Activated CD4-positive, alpha-beta T cell treated with anti-CD3 and anti-CD28 coated beads for 36 hours (primary cell): Measurements from ENCODE around the gene UNC13C. TPM values are rescaled to one million over a fixed set of nuclear protein-coding genes. Genes with fewer than 3 reads are reported as not detected.

Source experiments
- ATAC-seq: fragments of 200-7000 bp; cut with Tn5 transposase; one replicate; pipeline ENCODE4 v1.10.0; 2021; ENCODE audit warnings: mild to moderate bottlenecking, moderate library complexity
- CTCF ChIA-PET: fragments of 350-600 bp; sonication (Branson Sonifier 250); formaldehyde crosslinking; loops from one replicate; lab custom pipeline; 2021; ENCODE audit warnings: antibody characterized with exemption; lab: Charles Lee
- POLR2A ChIA-PET: fragments of 350-600 bp; sonication (Branson Sonifier 250); formaldehyde crosslinking; loops from one replicate; lab custom pipeline; 2021; ENCODE audit warnings: antibody characterized with exemption, inconsistent platforms; lab: Charles Lee
- DNase-seq: peaks from one replicate; pipeline ENCODE4 v3.0.0-alpha.2; 2020
- H3K27ac Mint-ChIP-seq: one replicate; pipeline ENCODE4 v1.8.0; 2021; ENCODE audit warnings: mixed read lengths
- H3K27me3 Mint-ChIP-seq: one replicate; pipeline ENCODE4 v1.8.0; 2021; ENCODE audit warnings: mixed read lengths
- H3K36me3 Mint-ChIP-seq: one replicate; pipeline ENCODE4 v1.8.0; 2021; ENCODE audit warnings: low read depth, mixed read lengths
- H3K4me1 Mint-ChIP-seq: one replicate; pipeline ENCODE4 v1.8.0; 2021; ENCODE audit warnings: mixed read lengths
- H3K4me3 Mint-ChIP-seq: one replicate; pipeline ENCODE4 v1.8.0; 2021; ENCODE audit warnings: mild to moderate bottlenecking, moderate library complexity, mixed read lengths
- H3K9me3 Mint-ChIP-seq: one replicate; pipeline ENCODE4 v1.8.0; 2021; ENCODE audit warnings: low read depth, mixed read lengths
- intact Hi-C, 2 experiments: fragments of 100-400 bp; cut with DNase I in 1 of 2; cut with micrococcal nuclease in 1 of 2; formaldehyde crosslinking; loops; one replicate each; pipeline versions ENCODE4 v1.14.2 to v1.15.1; 2022 to 2024; cut with DNase I, micrococcal nuclease
- total RNA-seq, 2 experiments: library from RNA; stranded (reverse); gene quantifications; one replicate each; pipeline ENCODE4 v1.2.3, GENCODE V29; 2021

The UNC13C gene
- total RNA-seq, 2 experiments from 2014 or later: not detected

DNA sequence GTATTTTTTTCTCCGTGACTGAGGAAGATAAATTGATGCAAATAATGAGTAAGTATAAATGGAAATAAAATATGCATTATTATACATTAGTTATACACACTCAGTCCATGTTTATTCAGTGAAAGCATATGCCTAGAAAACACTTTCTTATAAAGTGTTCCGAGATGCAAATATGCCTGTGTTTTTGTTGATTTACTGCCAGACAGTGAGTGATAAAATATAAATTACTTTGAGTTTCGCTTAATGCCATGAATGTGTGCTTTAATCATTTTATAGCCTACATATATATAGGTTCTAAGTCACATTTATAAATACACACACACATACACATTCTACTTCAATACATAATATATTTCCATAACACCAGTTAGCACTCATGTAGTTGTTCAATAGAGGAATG, 569.2 kb downstream of the UNC13C start:
- no peaks in the 10 kb centered on the region for H3K27me3 Mint-ChIP-seq
- peaks cover 6% of the 10 kb centered on the region for H3K9me3 Mint-ChIP-seq
- intact Hi-C loops: no loop called here
- DNase-seq: no peak
- H3K36me3 Mint-ChIP-seq: no peaks in the 10 kb centered on the region
- ChIA-PET CTCF (no interaction called here), POLR2A (no interaction called here)
- no peak overlapping the region for H3K4me3 Mint-ChIP-seq
- H3K4me1 Mint-ChIP-seq: no peaks in the 10 kb centered on the region
- H3K27ac Mint-ChIP-seq: no peak overlapping the region
- ATAC-seq: no peak

DNA sequence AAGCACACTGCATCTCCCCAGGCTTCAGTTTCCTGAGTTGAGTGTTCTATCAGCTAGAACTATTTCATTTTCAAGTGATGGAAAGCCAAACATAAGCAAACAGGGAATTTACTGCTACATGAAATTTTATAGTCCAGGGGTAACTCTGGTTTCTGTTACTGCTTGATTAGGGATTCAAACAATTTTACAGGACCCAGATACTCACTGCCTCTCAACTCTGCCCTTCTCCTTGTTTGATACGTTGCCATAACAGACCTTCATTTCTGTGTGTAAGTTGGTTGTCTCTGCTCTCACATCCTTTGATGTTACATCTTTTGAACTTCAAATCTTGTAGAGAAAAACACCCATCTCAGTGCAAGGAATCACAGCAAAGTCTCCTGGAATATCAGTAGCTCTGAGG, 572.7 kb downstream of the UNC13C start:
- POLR2A ChIA-PET: no interaction called here
- Mint-ChIP-seq H3K9me3 (no peaks in the 10 kb centered on the region), H3K36me3 (no peaks in the 10 kb centered on the region), H3K4me3 (no peak overlapping the region), H3K27ac (no peak overlapping the region), H3K27me3 (no peaks in the 10 kb centered on the region), H3K4me1 (no peaks in the 10 kb centered on the region)
- intact Hi-C loops: no loop called here
- ATAC-seq (no peak), DNase-seq (no peak)
- CTCF ChIA-PET: no interaction called here

DNA sequence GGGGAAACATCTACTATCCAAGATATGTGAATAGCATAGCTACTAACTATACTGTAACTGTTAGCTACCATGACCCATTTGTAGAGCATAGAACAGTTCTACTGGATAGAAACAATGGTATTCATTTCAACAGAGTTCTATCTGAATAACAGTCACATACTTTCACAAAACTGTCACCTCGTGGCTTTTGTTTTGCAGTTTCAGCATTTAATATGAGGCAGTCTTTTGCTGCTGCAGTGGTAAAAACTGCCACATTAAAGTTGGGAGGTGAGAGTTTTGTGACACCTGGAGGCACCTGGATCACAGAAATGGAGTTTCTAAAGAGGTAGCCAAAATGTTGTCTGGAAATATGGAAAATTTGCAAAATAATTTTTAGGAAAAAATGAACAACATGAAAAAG, 578.0 kb downstream of the UNC13C start:
- POLR2A ChIA-PET: no interaction called here
- intact Hi-C loops: no loop called here
- no peak overlapping the region for H3K27ac Mint-ChIP-seq
- H3K36me3 Mint-ChIP-seq: no peaks in the 10 kb centered on the region
- no peaks in the 10 kb centered on the region for H3K9me3 Mint-ChIP-seq
- DNase-seq: no peak
- no peak overlapping the region for H3K4me3 Mint-ChIP-seq
- CTCF ChIA-PET: no interaction called here
- no peaks in the 10 kb centered on the region for H3K4me1 Mint-ChIP-seq
- no peak for ATAC-seq
- H3K27me3 Mint-ChIP-seq: peaks cover 3% of the 10 kb centered on the region

DNA sequence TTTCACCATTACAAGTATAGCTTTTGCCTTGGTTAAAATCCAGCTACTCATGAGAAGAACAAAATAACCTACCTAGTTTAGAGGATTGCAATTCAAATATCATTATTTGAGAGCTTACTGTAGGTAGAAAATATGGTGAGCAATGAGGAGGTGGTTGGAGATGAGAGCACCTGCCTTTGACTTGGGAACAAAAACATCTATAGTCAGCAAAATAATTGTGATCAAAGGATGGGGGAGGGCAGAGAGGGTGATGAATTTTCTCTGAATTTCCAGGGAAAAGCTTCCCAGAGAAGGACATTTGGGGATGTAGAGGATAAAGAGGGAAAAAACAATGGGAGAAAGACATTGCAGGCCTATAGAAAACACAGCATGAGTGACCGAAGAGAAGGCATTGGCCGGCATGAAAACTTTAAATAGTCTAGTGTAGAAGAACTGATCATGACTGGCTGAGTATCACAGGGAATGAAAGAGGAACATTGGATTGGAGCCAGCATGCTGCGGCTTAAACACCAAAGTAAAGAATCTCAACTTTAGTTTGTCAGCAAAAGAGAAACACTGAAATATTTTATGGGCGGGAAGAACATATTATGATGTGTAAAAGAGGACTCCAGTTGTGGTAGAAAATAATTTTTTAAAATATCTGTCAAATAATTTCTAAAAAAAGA, 581.3 kb downstream of the UNC13C start:
- Mint-ChIP-seq H3K36me3 (no peaks in the 10 kb centered on the region), H3K4me1 (no peaks in the 10 kb centered on the region), H3K27me3 (peaks cover 3% of the 10 kb centered on the region), H3K27ac (no peak overlapping the region), H3K4me3 (no peak overlapping the region), H3K9me3 (no peaks in the 10 kb centered on the region)
- ATAC-seq: no peak
- DNase-seq: no peak
- ChIA-PET CTCF (interaction anchor here (0.7 kb wide), 1 partner anchor 910 kb away, joined by 3 read pairs; no protein-coding TSS in a partner anchor), POLR2A (no interaction called here)
- intact Hi-C loops: no loop called here

DNA sequence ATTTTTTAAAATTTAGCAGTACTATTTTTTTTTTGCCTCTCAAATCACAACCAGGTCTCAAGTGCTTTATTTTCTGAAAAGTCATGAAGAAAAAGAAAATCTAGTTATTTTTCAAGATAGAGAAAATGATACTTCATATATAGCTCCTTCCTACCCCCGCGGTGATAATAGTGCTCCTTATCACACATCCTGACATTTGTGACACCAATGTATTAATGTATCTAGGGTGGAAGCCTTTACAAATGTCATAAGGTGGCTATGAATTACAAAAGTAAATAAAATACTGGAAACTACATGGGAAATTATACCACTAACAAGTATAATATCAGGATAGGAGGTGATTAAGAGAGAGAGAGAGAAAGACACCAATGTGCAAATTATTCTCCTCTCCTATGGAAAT, 582.2 kb downstream of the UNC13C start:
- Mint-ChIP-seq H3K36me3 (no peaks in the 10 kb centered on the region), H3K27ac (no peak overlapping the region), H3K27me3 (peaks cover 3% of the 10 kb centered on the region), H3K9me3 (no peaks in the 10 kb centered on the region), H3K4me1 (no peaks in the 10 kb centered on the region), H3K4me3 (no peak overlapping the region)
- ATAC-seq (no peak), DNase-seq (no peak)
- CTCF ChIA-PET: interaction anchor here (0.7 kb wide), 1 partner anchor 909 kb away, joined by 3 read pairs; no protein-coding TSS in a partner anchor
- intact Hi-C loops: no loop called here
- POLR2A ChIA-PET: no interaction called here

DNA sequence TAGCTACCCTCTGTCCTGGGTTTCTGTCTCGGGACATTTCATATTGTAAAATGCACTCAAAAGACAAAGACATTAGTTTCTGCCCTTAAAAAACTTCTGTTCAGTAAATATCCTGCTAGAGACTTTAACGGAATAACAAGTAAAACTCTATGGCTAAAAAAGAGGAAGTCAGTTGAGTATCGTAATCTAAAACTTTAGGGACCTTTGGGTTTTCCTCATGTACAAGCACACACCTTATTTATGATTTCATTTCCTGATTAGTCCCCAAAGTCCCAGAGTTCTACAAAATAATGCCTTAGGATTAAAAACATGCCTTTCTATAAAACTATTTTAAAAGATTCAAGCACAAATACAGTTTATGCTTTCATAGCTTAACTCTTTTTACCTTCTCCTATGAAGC, 585.9 kb downstream of the UNC13C start:
- Mint-ChIP-seq H3K9me3 (no peaks in the 10 kb centered on the region), H3K36me3 (no peaks in the 10 kb centered on the region), H3K4me1 (no peaks in the 10 kb centered on the region), H3K4me3 (no peak overlapping the region), H3K27me3 (peaks cover 3% of the 10 kb centered on the region), H3K27ac (no peak overlapping the region)
- intact Hi-C loops: no loop called here
- DNase-seq: no peak
- ATAC-seq: no peak
- ChIA-PET CTCF (no interaction called here), POLR2A (no interaction called here)

DNA sequence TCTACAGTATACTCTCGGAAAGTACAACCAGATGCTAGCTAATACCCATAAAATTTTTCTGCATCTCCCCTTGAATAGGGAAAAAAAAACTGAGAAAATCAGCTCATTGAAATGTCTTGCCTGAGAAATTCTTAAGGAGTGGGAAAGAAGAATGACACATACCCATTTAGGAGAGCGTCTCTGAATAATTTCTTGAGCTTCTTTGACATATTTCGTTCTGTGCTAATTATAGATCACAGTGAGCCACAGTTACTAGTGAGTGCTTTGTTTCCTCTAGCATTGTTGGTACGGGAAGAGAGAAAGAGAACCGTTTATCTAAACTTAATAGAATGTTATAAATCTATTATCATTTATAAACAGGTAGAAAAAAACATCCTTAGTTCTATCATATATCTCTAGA, 588.4 kb downstream of the UNC13C start:
- POLR2A ChIA-PET: no interaction called here
- CTCF ChIA-PET: no interaction called here
- no peaks in the 10 kb centered on the region for H3K27me3 Mint-ChIP-seq

DNA sequence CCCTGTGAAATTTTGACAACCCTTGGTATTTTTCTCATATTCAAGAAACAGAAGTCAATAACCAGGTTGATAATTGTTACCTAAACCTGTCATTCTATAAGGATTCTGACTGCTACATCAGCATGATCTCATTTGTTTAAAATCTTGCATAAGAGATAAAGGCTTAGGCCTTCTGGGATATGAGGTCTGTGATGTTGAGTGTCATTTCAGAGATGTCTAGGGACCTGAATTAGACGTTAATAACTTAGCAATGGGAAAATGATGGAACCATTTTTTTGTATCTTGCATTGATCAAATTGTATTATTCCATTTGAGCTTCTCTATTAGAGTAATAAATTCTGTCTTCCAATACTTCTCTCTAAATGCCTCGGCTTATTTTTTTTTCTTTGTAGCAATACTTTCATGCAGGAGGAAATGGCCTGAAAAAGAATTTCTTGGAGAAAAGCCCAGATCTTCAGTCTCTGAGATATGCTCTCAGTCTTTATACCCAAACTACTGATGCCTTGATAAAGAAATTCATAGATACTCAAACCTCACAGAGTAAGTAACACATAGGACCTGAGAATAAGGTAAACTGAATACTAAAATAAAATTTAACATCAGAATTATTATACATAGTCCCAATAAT, 589.3 kb downstream of the UNC13C start:
- Mint-ChIP-seq H3K27me3 (no peaks in the 10 kb centered on the region), H3K4me1 (no peaks in the 10 kb centered on the region), H3K36me3 (no peaks in the 10 kb centered on the region), H3K27ac (no peak overlapping the region), H3K4me3 (no peak overlapping the region), H3K9me3 (no peaks in the 10 kb centered on the region)
- DNase-seq (no peak), ATAC-seq (no peak)
- CTCF ChIA-PET: no interaction called here
- intact Hi-C loops: no loop called here
- POLR2A ChIA-PET: no interaction called here

More for the DNA sequence above, 588.4 kb downstream of the UNC13C start:
- intact Hi-C loops: no loop called here
- no peak overlapping the region for H3K4me3 Mint-ChIP-seq
- DNase-seq (no peak), ATAC-seq (no peak)
- no peaks in the 10 kb centered on the region for H3K9me3 Mint-ChIP-seq
- no peaks in the 10 kb centered on the region for H3K4me1 Mint-ChIP-seq
- H3K27ac Mint-ChIP-seq: no peak overlapping the region
- no peaks in the 10 kb centered on the region for H3K36me3 Mint-ChIP-seq

DNA sequence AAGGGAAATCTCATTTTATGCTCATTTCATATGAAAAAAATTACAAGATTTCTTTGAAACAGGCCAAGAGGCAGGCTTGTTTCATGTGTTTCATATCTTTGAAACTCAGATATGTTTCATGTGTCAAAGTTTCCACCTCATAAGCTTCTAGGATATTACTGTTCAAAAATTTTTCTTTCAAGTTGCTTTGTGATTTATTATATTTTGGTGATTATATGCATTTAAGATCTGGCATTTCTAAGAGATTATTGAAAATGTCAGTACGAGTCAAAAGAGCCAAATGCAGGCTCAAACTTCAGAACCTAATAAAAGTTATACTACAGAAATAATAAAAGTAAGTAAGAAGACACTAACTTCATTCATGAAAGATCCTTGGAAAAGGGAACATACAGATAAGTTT, 590.1 kb downstream of the UNC13C start:
- no peaks in the 10 kb centered on the region for H3K27me3 Mint-ChIP-seq
- ATAC-seq: no peak
- H3K9me3 Mint-ChIP-seq: no peaks in the 10 kb centered on the region
- H3K4me3 Mint-ChIP-seq: no peak overlapping the region
- intact Hi-C loops: no loop called here
- no peaks in the 10 kb centered on the region for H3K4me1 Mint-ChIP-seq
- no peak overlapping the region for H3K27ac Mint-ChIP-seq
- CTCF ChIA-PET: no interaction called here
- H3K36me3 Mint-ChIP-seq: no peaks in the 10 kb centered on the region
- POLR2A ChIA-PET: no interaction called here
- DNase-seq: no peak

DNA sequence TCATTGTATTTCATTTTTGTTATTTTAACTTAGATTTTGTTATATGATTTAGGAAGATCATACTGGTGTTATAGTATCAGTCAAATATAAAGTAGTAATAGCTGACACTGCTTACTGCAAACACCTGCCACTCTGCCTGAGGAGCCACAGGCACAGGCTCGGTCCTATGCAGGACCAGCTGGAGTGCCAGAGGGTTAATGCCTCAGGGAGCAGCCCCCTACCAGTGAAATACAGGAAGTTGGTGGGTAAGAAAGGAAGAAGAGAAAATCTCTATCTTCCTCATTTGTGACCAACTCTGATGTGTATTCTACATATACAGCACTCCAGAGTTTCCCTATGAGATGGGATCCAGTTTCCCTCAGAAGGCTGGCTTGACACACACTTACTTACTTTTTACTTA, 593.3 kb downstream of the UNC13C start:
- Mint-ChIP-seq H3K27me3 (peaks cover 2% of the 10 kb centered on the region), H3K4me1 (no peaks in the 10 kb centered on the region), H3K27ac (no peak overlapping the region), H3K4me3 (no peak overlapping the region), H3K36me3 (no peaks in the 10 kb centered on the region), H3K9me3 (no peaks in the 10 kb centered on the region)
- ChIA-PET POLR2A (no interaction called here), CTCF (interaction anchor here (1.1 kb wide), 1 partner anchor 22 kb away, joined by 3 read pairs; no protein-coding TSS in a partner anchor)
- DNase-seq: no peak
- intact Hi-C loops: no loop called here
- ATAC-seq: no peak

DNA sequence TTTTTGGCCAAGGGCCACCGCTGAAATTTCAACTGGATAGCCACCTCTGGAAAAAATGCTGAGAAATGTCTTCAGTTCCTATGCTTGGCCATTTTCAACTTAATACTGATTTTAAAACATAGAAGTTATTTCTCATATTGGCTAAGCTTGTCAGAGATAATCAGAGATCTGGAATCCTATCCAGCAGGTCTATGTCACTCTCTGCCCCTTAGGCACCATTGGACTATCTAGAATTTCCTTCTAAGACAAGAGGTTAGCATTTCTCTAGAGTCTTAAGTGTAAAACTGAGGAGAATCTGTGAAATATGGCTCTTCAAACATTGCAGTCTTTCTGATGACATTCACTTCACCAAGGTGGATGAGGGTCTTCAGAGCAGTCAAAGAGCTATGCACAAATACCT, 597.3 kb downstream of the UNC13C start:
- ChIA-PET CTCF (no interaction called here), POLR2A (no interaction called here)
- no peak overlapping the region for H3K27ac Mint-ChIP-seq
- H3K4me3 Mint-ChIP-seq: no peak overlapping the region
- DNase-seq (no peak), ATAC-seq (no peak)
- no peaks in the 10 kb centered on the region for H3K36me3 Mint-ChIP-seq
- H3K27me3 Mint-ChIP-seq: peaks cover 2% of the 10 kb centered on the region
- H3K4me1 Mint-ChIP-seq: no peaks in the 10 kb centered on the region
- no peaks in the 10 kb centered on the region for H3K9me3 Mint-ChIP-seq
- intact Hi-C loops: no loop called here

DNA sequence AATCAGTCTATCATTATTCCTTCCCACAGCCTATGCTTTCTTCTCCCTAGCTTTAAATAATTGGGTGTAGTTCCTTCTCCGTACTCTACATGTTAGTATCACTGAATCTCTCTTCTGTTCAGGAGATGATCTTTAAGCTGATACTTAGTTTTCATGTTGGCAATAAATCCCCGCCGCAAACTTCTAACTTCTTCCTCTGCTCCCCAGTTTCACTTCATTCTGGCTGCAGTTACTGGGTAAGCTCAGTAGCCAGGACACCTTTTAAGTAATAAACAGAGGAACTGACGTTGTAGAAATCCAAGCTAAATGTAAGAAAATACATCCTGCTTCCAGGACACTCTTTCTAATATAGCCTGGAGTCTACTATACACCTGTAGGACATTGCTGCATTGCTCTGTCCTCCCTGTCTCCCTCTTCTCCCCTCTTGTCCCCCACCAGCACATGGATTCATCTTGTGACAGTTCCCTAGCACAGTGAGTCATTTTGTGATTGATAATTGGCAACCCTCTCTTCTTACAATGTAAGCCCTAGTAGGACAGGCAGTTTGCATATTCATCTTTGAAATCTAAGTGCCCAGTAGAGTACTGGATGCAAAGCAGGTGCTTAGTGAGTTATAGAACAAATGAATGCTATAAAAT, 598.2 kb downstream of the UNC13C start:
- DNase-seq (no peak), ATAC-seq (no peak)
- Mint-ChIP-seq H3K4me3 (no peak overlapping the region), H3K27me3 (peaks cover 2% of the 10 kb centered on the region), H3K27ac (no peak overlapping the region), H3K4me1 (no peaks in the 10 kb centered on the region), H3K9me3 (no peaks in the 10 kb centered on the region), H3K36me3 (no peaks in the 10 kb centered on the region)
- intact Hi-C loops: no loop called here
- ChIA-PET POLR2A (no interaction called here), CTCF (no interaction called here)
